Upper lobe of right lung (tissue), 1 donor: ENCODE results near the gene OR5B21. TPM values are rescaled to one million over a fixed set of nuclear protein-coding genes. Genes with fewer than 3 reads are reported as not detected.

Source experiments
- ATAC-seq: fragments of 200-7000 bp; cut with Tn5 transposase; one replicate; pipeline ENCODE4 v1.9.1; 2020; ENCODE audit warnings: mild to moderate bottlenecking, moderate library complexity
- DNase-seq: peaks from one replicate; pipeline ENCODE4 v3.0.0-alpha.2; 2020
- H3K27ac ChIP-seq: fragments of 200-600 bp; one replicate; pipeline ENCODE4 v1.8.0; 2022
- H3K27me3 ChIP-seq: fragments of 200-600 bp; one replicate; pipeline ENCODE4 v1.8.0; 2022; ENCODE audit warnings: mild to moderate bottlenecking
- H3K36me3 ChIP-seq: fragments of 200-600 bp; one replicate; pipeline ENCODE4 v1.8.0; 2022
- H3K4me1 ChIP-seq: fragments of 200-600 bp; one replicate; pipeline ENCODE4 v1.8.0; 2022
- H3K4me3 ChIP-seq: fragments of 200-600 bp; one replicate; pipeline ENCODE4 v1.8.0; 2022; ENCODE audit warnings: mild to moderate bottlenecking
- H3K9me3 ChIP-seq: fragments of 200-600 bp; one replicate; pipeline ENCODE4 v1.8.0; 2022
- CTCF ChIP-seq: fragments of 200-600 bp; IDR thresholded peaks from one replicate; pipeline ENCODE4 v1.8.0; 2022; ENCODE audit warnings: antibody characterized with exemption
- intact Hi-C: fragments of 100-400 bp; cut with DNase I; formaldehyde crosslinking; loops from one replicate; pipeline ENCODE4 v1.11.0; 2022
- total RNA-seq: library from RNA; stranded (reverse); fragmentation: NEBNext Ultra II Directional; extraction: Animal tissue kit (Norgen Biotek cat#: 25700); gene quantifications from one replicate; pipeline ENCODE4 v1.2.1, GENCODE V29; 2021
- donor health status: DM: no; HTN: yes; CAD: no; lungs with severe emphysema.

Gene OR5B21
- total RNA-seq, 1 donor from 2014 or later, result not detected

- TF ChIP-seq CTCF, result no peak
- ATAC-seq (no peak), DNase-seq (no peak)
- Histone ChIP-seq H3K27me3 (no peaks in the 10 kb centered on the region), H3K27ac (no peak overlapping the region), H3K4me3 (no peak overlapping the region), H3K36me3 (no peaks in the 10 kb centered on the region), H3K4me1 (no peaks in the 10 kb centered on the region), H3K9me3 (no peaks in the 10 kb centered on the region)
- intact Hi-C loops, result no loop called here
These were observed 1.8 kb upstream of the OR5B21 start for GRCh38 chr11:58509748-58510147.

GRCh38 chr11:58508814-58509213, 909 bp upstream of the OR5B21 start:
- Histone ChIP-seq H3K9me3 (no peaks in the 10 kb centered on the region), H3K4me1 (no peaks in the 10 kb centered on the region), H3K4me3 (no peak overlapping the region), H3K27ac (no peak overlapping the region), H3K36me3 (no peaks in the 10 kb centered on the region), H3K27me3 (no peaks in the 10 kb centered on the region)
- no peak for ATAC-seq
- intact Hi-C loops, result no loop called here
- no peak for TF ChIP-seq CTCF
- no peak for DNase-seq

- ATAC-seq (no peak), DNase-seq (no peak)
- intact Hi-C loops, result no loop called here
- H3K4me3 ChIP-seq, result no peak overlapping the region
- no peaks in the 10 kb centered on the region for H3K9me3 ChIP-seq
- no peaks in the 10 kb centered on the region for H3K4me1 ChIP-seq
- no peak for TF ChIP-seq CTCF
- no peak overlapping the region for H3K27ac ChIP-seq
- no peaks in the 10 kb centered on the region for H3K36me3 ChIP-seq
- no peaks in the 10 kb centered on the region for H3K27me3 ChIP-seq
These were observed 550 bp downstream of the OR5B21 start for GRCh38 chr11:58507355-58507754.

GRCh38 chr11:58506935-58507334, 970 bp downstream of the OR5B21 start:
- no peak overlapping the region for H3K27ac ChIP-seq
- ATAC-seq (no peak), DNase-seq (no peak)
- H3K9me3 ChIP-seq, result no peaks in the 10 kb centered on the region
- intact Hi-C loops, result no loop called here
- H3K4me1 ChIP-seq, result no peaks in the 10 kb centered on the region
- H3K27me3 ChIP-seq, result no peaks in the 10 kb centered on the region
- no peaks in the 10 kb centered on the region for H3K36me3 ChIP-seq
- no peak overlapping the region for H3K4me3 ChIP-seq
- no peak for TF ChIP-seq CTCF

- Histone ChIP-seq H3K4me1 (no peaks in the 10 kb centered on the region), H3K9me3 (no peaks in the 10 kb centered on the region), H3K27ac (no peak overlapping the region), H3K4me3 (no peak overlapping the region), H3K36me3 (no peaks in the 10 kb centered on the region), H3K27me3 (no peaks in the 10 kb centered on the region)
- TF ChIP-seq CTCF, result no peak
- ATAC-seq, result no peak
- DNase-seq, result no peak
- intact Hi-C loops, result no loop called here
These were observed 2.1 kb downstream of the OR5B21 start for GRCh38 chr11:58505849-58506248.

- Histone ChIP-seq H3K27ac (no peak overlapping the region), H3K4me3 (no peak overlapping the region), H3K36me3 (no peaks in the 10 kb centered on the region), H3K4me1 (no peaks in the 10 kb centered on the region), H3K27me3 (no peaks in the 10 kb centered on the region), H3K9me3 (no peaks in the 10 kb centered on the region)
- DNase-seq, result no peak
- TF ChIP-seq CTCF, result no peak
- no peak for ATAC-seq
- intact Hi-C loops, result no loop called here
These were observed 3.7 kb downstream of the OR5B21 start for GRCh38 chr11:58504232-58504631.
